ENCODE data around the gene ESYT3.

GRCh38 chr3:138445236-138445635, 10.8 kb downstream of the ESYT3 start:
- no peak for TF ChIP-seq CTCF (IDR thresholded peaks at IDR 0.05; ENCODE audit: low read depth, low read length, missing input control)
- TF ChIP-seq YY1 (IDR thresholded peaks at IDR 0.05) = no peak
- no peak for TF ChIP-seq TAF1 (conservative IDR thresholded peaks at IDR 0.05)
- TF ChIP-seq MAX (IDR thresholded peaks at IDR 0.05) = no peak
- no peak for TF ChIP-seq GABPA (IDR thresholded peaks at IDR 0.05 in 1 of 2, conservative IDR thresholded peaks at IDR 0.05 in 1 of 2)
- TF ChIP-seq FOXA1 (IDR thresholded peaks at IDR 0.05) = no peak
- no peak for TF ChIP-seq REST (IDR thresholded peaks at IDR 0.05)
- TF ChIP-seq ZBTB33 (IDR thresholded peaks at IDR 0.05) = no peak

Measured in liver (tissue), 3 donors.